Measurements from ENCODE around the gene TEAD4. TPM values are rescaled to one million over a fixed set of nuclear protein-coding genes. Genes with fewer than 3 reads are reported as not detected.
A peak's percentile ranks its signal among the peaks of the same experiment; 100 is the strongest.

Gene TEAD4
- total RNA-seq, 1 donor, result 15.2 TPM

DNA sequence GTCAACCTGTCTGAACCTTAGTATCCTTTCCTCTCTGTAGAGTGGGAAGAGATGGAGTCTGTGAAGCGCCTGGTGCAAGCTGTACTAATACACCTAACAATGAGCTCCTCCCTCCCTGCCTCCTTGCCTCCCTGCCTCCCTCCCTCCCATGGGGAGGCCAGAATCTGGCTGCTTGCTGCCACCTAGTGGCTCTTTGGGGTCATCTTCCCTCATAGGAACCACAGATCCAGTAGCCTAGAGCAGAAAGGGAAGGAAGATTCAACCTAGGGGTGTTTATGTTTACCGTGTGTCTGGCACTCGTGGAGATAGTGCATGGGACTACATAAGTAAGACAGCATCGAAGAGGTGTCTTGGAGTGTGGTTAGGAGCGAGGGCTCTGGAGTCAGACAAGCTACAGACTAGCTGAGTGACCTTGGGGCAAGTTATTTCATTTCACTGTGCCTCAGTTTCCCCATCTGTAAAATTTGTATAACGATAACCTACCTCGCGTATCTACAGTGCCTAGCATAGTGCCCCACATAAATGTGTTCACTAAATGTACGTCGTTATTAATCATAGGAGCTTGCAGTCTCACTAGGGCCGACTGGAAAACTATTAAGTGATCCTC is 82.5 kb downstream of the TEAD4 start:
- H3K36me3 ChIP-seq (ENCODE audit: insufficient read depth, low read length), result peaks cover 40% of the 10 kb centered on the region
- H3K4me2 ChIP-seq (ENCODE audit: insufficient read depth, low read length), result no peak overlapping the region
- no peak overlapping the region for H3K4me3 ChIP-seq (ENCODE audit: insufficient read depth, low read length)
- no peaks in the 10 kb centered on the region for H3K9me3 ChIP-seq (ENCODE audit: low read depth, low read length)
- H2AFZ ChIP-seq (ENCODE audit: low read length), result no peak overlapping the region
- no peak overlapping the region for H3K27ac ChIP-seq (ENCODE audit: low read depth, low read length)
- no peaks in the 10 kb centered on the region for H3K4me1 ChIP-seq (ENCODE audit: insufficient read depth, low read length)
- H3K27me3 ChIP-seq (ENCODE audit: insufficient read depth, low read length), result no peaks in the 10 kb centered on the region
- DNase-seq (ENCODE audit: insufficient read length, low spot score, missing footprints), result peak; percentile 98
- no peaks in the 10 kb centered on the region for H3K79me2 ChIP-seq (ENCODE audit: insufficient read depth, low read length)
- H4K20me1 ChIP-seq (ENCODE audit: insufficient read depth, low read length), result peaks cover 10% of the 10 kb centered on the region
- TF ChIP-seq, protein P1, sequence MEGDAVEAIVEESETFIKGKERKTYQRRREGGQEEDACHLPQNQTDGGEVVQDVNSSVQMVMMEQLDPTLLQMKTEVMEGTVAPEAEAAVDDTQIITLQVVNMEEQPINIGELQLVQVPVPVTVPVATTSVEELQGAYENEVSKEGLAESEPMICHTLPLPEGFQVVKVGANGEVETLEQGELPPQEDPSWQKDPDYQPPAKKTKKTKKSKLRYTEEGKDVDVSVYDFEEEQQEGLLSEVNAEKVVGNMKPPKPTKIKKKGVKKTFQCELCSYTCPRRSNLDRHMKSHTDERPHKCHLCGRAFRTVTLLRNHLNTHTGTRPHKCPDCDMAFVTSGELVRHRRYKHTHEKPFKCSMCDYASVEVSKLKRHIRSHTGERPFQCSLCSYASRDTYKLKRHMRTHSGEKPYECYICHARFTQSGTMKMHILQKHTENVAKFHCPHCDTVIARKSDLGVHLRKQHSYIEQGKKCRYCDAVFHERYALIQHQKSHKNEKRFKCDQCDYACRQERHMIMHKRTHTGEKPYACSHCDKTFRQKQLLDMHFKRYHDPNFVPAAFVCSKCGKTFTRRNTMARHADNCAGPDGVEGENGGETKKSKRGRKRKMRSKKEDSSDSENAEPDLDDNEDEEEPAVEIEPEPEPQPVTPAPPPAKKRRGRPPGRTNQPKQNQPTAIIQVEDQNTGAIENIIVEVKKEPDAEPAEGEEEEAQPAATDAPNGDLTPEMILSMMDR (IDR thresholded peaks at IDR 0.05; ENCODE audit: extremely low read depth, low read depth, low read length), result peak; percentile 67

DNA sequence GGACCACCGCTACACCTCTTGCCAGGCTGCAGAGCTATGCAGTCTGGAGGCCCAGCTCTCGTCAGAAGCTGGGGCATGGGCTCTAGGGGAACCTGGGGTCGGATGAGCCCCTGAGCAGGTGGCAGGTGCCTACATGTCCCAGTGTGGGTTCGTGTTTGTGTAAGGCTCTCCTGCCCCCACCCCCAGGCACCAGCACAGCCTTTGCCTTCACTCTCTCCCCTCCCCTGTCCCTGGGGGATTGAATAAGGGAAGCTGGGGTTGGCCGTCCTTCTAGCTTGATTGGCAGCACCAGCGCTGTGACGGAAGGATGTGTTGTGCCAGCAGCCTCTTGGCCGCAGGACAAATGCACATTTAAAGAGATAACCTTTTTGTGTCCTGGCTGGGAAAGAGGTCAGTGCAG is 83.2 kb downstream of the TEAD4 start:
- H3K27me3 ChIP-seq (ENCODE audit: insufficient read depth, low read length), result no peaks in the 10 kb centered on the region
- H4K20me1 ChIP-seq (ENCODE audit: insufficient read depth, low read length), result peaks cover 8% of the 10 kb centered on the region
- H3K4me2 ChIP-seq (ENCODE audit: insufficient read depth, low read length), result no peak overlapping the region
- TF ChIP-seq, protein P1 (IDR thresholded peaks at IDR 0.05; ENCODE audit: extremely low read depth, low read depth, low read length), result no peak
- no peaks in the 10 kb centered on the region for H3K4me1 ChIP-seq (ENCODE audit: insufficient read depth, low read length)
- no peak overlapping the region for H2AFZ ChIP-seq (ENCODE audit: low read length)
- peak; percentile 44 for DNase-seq (ENCODE audit: insufficient read length, low spot score, missing footprints)
- H3K4me3 ChIP-seq (ENCODE audit: insufficient read depth, low read length), result no peak overlapping the region
- H3K36me3 ChIP-seq (ENCODE audit: insufficient read depth, low read length), result peaks cover 40% of the 10 kb centered on the region
- H3K27ac ChIP-seq (ENCODE audit: low read depth, low read length), result no peak overlapping the region
- H3K79me2 ChIP-seq (ENCODE audit: insufficient read depth, low read length), result no peaks in the 10 kb centered on the region
- H3K9me3 ChIP-seq (ENCODE audit: low read depth, low read length), result no peaks in the 10 kb centered on the region

DNA sequence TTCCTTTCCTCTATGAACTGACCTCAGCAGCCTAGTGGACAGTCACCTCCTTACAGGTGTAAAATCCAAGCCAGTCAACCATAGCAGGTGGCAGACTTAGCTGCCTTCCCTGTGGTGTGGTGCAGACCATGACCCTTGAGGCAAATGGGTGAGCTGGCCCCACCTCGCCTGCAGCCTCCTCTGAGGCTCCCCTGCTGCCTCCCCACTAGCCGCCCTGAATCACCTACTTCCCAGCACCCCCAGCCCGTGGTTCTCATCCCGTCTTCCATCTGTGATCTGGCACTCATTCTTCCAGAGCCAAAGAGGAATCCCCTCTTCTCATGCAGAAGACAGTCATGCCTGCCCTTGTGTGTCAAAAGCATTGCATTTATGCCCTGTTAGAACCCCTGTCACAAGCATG is 83.6 kb downstream of the TEAD4 start:
- H3K4me3 ChIP-seq (ENCODE audit: insufficient read depth, low read length), result no peak overlapping the region
- peaks cover 36% of the 10 kb centered on the region for H3K36me3 ChIP-seq (ENCODE audit: insufficient read depth, low read length)
- H3K79me2 ChIP-seq (ENCODE audit: insufficient read depth, low read length), result no peaks in the 10 kb centered on the region
- TF ChIP-seq, protein P1 (IDR thresholded peaks at IDR 0.05; ENCODE audit: extremely low read depth, low read depth, low read length), result no peak
- H2AFZ ChIP-seq (ENCODE audit: low read length), result no peak overlapping the region
- H3K9me3 ChIP-seq (ENCODE audit: low read depth, low read length), result no peaks in the 10 kb centered on the region
- DNase-seq (ENCODE audit: insufficient read length, low spot score, missing footprints), result peak; percentile 34
- H3K27me3 ChIP-seq (ENCODE audit: insufficient read depth, low read length), result no peaks in the 10 kb centered on the region
- H3K27ac ChIP-seq (ENCODE audit: low read depth, low read length), result no peak overlapping the region
- H3K4me2 ChIP-seq (ENCODE audit: insufficient read depth, low read length), result no peak overlapping the region
- H4K20me1 ChIP-seq (ENCODE audit: insufficient read depth, low read length), result peaks cover 8% of the 10 kb centered on the region
- no peaks in the 10 kb centered on the region for H3K4me1 ChIP-seq (ENCODE audit: insufficient read depth, low read length)

DNA sequence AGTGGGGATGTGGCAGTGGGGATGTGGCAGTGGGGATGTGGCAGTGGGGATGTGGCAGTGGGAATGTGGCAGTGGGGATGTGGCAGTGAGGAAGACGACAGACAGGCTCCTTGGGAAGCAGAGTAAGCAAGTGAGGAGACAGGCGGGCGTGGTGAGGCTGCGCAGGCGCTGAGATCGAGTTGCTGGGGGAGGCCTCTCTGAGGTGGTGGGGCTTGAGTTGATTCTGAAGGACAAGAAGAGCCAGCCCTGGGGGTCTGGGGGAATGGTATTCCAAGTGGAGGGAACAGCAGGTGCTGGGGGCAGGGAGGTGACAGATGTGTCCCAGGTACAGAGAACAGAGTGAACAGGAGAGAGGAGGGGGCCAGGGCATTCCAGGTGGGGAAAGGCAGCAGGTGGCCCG is 84.2 kb downstream of the TEAD4 start:
- no peak for DNase-seq (ENCODE audit: insufficient read length, low spot score, missing footprints)
- Histone ChIP-seq H2AFZ (ENCODE audit: low read length) (no peak overlapping the region), H3K9me3 (ENCODE audit: low read depth, low read length) (no peaks in the 10 kb centered on the region), H4K20me1 (ENCODE audit: insufficient read depth, low read length) (peaks cover 8% of the 10 kb centered on the region), H3K4me3 (ENCODE audit: insufficient read depth, low read length) (no peak overlapping the region), H3K4me2 (ENCODE audit: insufficient read depth, low read length) (no peak overlapping the region), H3K36me3 (ENCODE audit: insufficient read depth, low read length) (peaks cover 30% of the 10 kb centered on the region), H3K27ac (ENCODE audit: low read depth, low read length) (no peak overlapping the region), H3K4me1 (ENCODE audit: insufficient read depth, low read length) (no peaks in the 10 kb centered on the region), H3K27me3 (ENCODE audit: insufficient read depth, low read length) (no peaks in the 10 kb centered on the region), H3K79me2 (ENCODE audit: insufficient read depth, low read length) (no peaks in the 10 kb centered on the region)
- TF ChIP-seq, protein P1 (IDR thresholded peaks at IDR 0.05; ENCODE audit: extremely low read depth, low read depth, low read length), result no peak

Data from osteoblast (primary cell).